SK-N-MC (cell line): ENCODE measurements around the gene TNFAIP1.
"Not testable (repeated sequence)": the region's sequence is repeated elsewhere in the genome, so short reads cannot be mapped to it uniquely, and the experiment has no call there.

Experiments used
- FOXP2 ChIP-seq: optimal IDR thresholded peaks from 2 replicates; pipeline ENCODE3; 2011; ENCODE audit warnings: mild to moderate bottlenecking, moderate library complexity; ENCODE audit not compliant: insufficient read depth; ENCODE audit errors: extremely low read length, control extremely low read depth
- POLR2AphosphoS5 ChIP-seq: IDR thresholded peaks from 2 replicates; pipeline ENCODE4 v1.6.1; 2012; ENCODE audit warnings: mild to moderate bottlenecking, low read depth, low read length, borderline replicate concordance

DNA sequence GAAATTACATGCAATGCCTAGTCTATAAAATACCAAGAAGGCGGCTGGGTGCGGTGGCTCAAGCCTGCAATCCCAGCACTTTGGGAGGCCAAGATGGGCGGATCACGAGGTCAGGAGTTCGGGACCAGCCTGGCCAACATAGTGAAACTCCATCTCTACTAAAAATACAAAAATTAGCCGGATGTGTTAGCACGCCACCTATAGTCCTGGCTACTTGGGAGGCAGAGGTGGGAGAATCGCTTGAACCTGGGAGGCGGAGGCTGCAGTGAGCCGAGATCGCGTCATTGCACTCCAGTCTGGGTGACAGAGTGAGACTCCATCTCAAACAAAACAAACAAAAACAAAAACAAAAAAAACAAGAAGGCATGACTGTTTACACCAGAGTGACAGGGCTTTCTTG, 42.7 kb upstream of the TNFAIP1 start:
- not testable (repeated sequence) for TF ChIP-seq POLR2AphosphoS5, FOXP2
